Measurements from ENCODE around the gene SRD5A3. TPM values are rescaled to one million over a fixed set of nuclear protein-coding genes. Genes with fewer than 3 reads are reported as not detected.

Gene SRD5A3
- polyA plus RNA-seq, 1 donor from 2014 or later, result 6.2 TPM

DNA sequence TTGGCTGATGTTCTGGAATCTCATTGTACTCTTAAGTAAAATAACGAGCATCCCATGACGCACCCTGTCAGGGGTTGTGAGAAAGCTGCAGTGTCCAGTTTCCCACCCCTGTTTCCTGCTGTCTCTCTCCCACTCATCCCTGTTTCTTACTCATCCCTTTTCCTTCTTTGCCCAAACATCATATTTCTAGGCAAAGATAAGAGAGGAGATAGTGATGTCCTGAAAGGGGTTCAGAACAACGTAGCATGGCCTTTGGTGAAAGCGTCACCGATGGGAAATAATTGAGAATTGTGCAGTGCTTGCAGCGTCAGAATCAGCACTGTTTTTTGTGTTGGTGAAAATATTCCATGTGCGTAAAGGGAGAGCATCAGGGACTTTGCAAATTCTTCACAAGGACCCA, 26.2 kb downstream of the SRD5A3 start:
- no peak overlapping the region for H3K9ac ChIP-seq (ENCODE audit: low read length)
- no peaks in the 10 kb centered on the region for H3K27me3 ChIP-seq (ENCODE audit: insufficient read depth, low read depth, low read length)
- H3K79me2 ChIP-seq (replicated peaks; ENCODE audit: insufficient read depth, low read length), result no peaks in the 10 kb centered on the region
- H3K9me2 ChIP-seq (ENCODE audit: insufficient read depth, low read length), result no peaks in the 10 kb centered on the region
- TF ChIP-seq TAF1 (IDR thresholded peaks at IDR 0.05; ENCODE audit: low read depth) (no peak), SMC3 (conservative IDR thresholded peaks at IDR 0.05; ENCODE audit: poor library complexity) (no peak), MXI1 (conservative IDR thresholded peaks at IDR 0.05; ENCODE audit: poor library complexity, severe bottlenecking) (no peak), POLR2AphosphoS5 (IDR thresholded peaks at IDR 0.05) (no peak), RAD21 (conservative IDR thresholded peaks at IDR 0.05) (no peak), EZH2 (IDR thresholded peaks at IDR 0.05; ENCODE audit: borderline replicate concordance, insufficient read depth, low read length, poor library complexity, severe bottlenecking) (no peak), EP300 (conservative IDR thresholded peaks at IDR 0.05; ENCODE audit: poor library complexity, severe bottlenecking) (no peak)
- TF ChIP-seq, protein P1, sequence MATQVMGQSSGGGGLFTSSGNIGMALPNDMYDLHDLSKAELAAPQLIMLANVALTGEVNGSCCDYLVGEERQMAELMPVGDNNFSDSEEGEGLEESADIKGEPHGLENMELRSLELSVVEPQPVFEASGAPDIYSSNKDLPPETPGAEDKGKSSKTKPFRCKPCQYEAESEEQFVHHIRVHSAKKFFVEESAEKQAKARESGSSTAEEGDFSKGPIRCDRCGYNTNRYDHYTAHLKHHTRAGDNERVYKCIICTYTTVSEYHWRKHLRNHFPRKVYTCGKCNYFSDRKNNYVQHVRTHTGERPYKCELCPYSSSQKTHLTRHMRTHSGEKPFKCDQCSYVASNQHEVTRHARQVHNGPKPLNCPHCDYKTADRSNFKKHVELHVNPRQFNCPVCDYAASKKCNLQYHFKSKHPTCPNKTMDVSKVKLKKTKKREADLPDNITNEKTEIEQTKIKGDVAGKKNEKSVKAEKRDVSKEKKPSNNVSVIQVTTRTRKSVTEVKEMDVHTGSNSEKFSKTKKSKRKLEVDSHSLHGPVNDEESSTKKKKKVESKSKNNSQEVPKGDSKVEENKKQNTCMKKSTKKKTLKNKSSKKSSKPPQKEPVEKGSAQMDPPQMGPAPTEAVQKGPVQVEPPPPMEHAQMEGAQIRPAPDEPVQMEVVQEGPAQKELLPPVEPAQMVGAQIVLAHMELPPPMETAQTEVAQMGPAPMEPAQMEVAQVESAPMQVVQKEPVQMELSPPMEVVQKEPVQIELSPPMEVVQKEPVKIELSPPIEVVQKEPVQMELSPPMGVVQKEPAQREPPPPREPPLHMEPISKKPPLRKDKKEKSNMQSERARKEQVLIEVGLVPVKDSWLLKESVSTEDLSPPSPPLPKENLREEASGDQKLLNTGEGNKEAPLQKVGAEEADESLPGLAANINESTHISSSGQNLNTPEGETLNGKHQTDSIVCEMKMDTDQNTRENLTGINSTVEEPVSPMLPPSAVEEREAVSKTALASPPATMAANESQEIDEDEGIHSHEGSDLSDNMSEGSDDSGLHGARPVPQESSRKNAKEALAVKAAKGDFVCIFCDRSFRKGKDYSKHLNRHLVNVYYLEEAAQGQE (IDR thresholded peaks at IDR 0.05; ENCODE audit: borderline replicate concordance), result no peak
- TF ChIP-seq, protein P2, sequence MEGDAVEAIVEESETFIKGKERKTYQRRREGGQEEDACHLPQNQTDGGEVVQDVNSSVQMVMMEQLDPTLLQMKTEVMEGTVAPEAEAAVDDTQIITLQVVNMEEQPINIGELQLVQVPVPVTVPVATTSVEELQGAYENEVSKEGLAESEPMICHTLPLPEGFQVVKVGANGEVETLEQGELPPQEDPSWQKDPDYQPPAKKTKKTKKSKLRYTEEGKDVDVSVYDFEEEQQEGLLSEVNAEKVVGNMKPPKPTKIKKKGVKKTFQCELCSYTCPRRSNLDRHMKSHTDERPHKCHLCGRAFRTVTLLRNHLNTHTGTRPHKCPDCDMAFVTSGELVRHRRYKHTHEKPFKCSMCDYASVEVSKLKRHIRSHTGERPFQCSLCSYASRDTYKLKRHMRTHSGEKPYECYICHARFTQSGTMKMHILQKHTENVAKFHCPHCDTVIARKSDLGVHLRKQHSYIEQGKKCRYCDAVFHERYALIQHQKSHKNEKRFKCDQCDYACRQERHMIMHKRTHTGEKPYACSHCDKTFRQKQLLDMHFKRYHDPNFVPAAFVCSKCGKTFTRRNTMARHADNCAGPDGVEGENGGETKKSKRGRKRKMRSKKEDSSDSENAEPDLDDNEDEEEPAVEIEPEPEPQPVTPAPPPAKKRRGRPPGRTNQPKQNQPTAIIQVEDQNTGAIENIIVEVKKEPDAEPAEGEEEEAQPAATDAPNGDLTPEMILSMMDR (IDR thresholded peaks at IDR 0.05; ENCODE audit: poor library complexity, severe bottlenecking), result no peak
- H3K4me3 ChIP-seq (ENCODE audit: low read length), result no peak overlapping the region
- no peaks in the 10 kb centered on the region for H3F3A ChIP-seq (ENCODE audit: insufficient read depth, low read length, poor library complexity, severe bottlenecking)
- H4K20me1 ChIP-seq (ENCODE audit: insufficient read depth), result no peaks in the 10 kb centered on the region
- H3K9me3 ChIP-seq (ENCODE audit: low read length), result no peaks in the 10 kb centered on the region
- no peak overlapping the region for H3K27ac ChIP-seq (ENCODE audit: low read length)
- H2AFZ ChIP-seq (ENCODE audit: low read depth, low read length), result no peak overlapping the region
- no peak overlapping the region for H3K4me2 ChIP-seq (ENCODE audit: low read length)
- no peaks in the 10 kb centered on the region for H3K36me3 ChIP-seq (ENCODE audit: insufficient read depth, low read length)

- Histone ChIP-seq H4K20me1 (ENCODE audit: insufficient read depth) (no peaks in the 10 kb centered on the region), H3F3A (ENCODE audit: insufficient read depth, low read length, poor library complexity, severe bottlenecking) (no peaks in the 10 kb centered on the region), H3K27ac (ENCODE audit: low read length) (no peak overlapping the region), H3K79me2 (replicated peaks; ENCODE audit: insufficient read depth, low read length) (no peaks in the 10 kb centered on the region), H3K9me2 (ENCODE audit: insufficient read depth, low read length) (no peaks in the 10 kb centered on the region), H3K9me3 (ENCODE audit: low read length) (no peaks in the 10 kb centered on the region), H3K27me3 (ENCODE audit: insufficient read depth, low read depth, low read length) (no peaks in the 10 kb centered on the region), H3K9ac (ENCODE audit: low read length) (no peak overlapping the region), H2AFZ (ENCODE audit: low read depth, low read length) (no peak overlapping the region), H3K4me3 (ENCODE audit: low read length) (no peak overlapping the region), H3K4me2 (ENCODE audit: low read length) (no peak overlapping the region), H3K36me3 (ENCODE audit: insufficient read depth, low read length) (no peaks in the 10 kb centered on the region)
- TF ChIP-seq TAF1 (IDR thresholded peaks at IDR 0.05; ENCODE audit: low read depth), result no peak
- no peak for TF ChIP-seq MXI1 (conservative IDR thresholded peaks at IDR 0.05; ENCODE audit: poor library complexity, severe bottlenecking)
- no peak for TF ChIP-seq RAD21 (conservative IDR thresholded peaks at IDR 0.05)
- no peak for TF ChIP-seq EP300 (conservative IDR thresholded peaks at IDR 0.05; ENCODE audit: poor library complexity, severe bottlenecking)
These were observed 27.4 kb downstream of the SRD5A3 start for GRCh38 chr4:55373461-55373860.
